Naive thymus-derived CD4-positive, alpha-beta T cell (primary cell): Measurements from ENCODE around the gene ARL5A. TPM values are rescaled to one million over a fixed set of nuclear protein-coding genes. Genes with fewer than 3 reads are reported as not detected.

Experiments
- ATAC-seq: fragments of 150-1000 bp; cut with Tn5 transposase; 2 replicates; pipeline ENCODE4 v1.10.0; 2021; ENCODE audit warnings: mild to moderate bottlenecking, moderate library complexity
- CTCF ChIA-PET: fragments of 350-600 bp; sonication (Branson Sonifier 250); formaldehyde crosslinking; loops from one replicate; lab custom pipeline; 2021; ENCODE audit warnings: antibody characterized with exemption; lab: Charles Lee
- POLR2A ChIA-PET: fragments of 350-600 bp; sonication (Branson Sonifier 250); formaldehyde crosslinking; loops from one replicate; lab custom pipeline; 2021; ENCODE audit warnings: antibody characterized with exemption, inconsistent platforms; lab: Charles Lee
- DNase-seq, 9 donors: peaks; one replicate each; pipeline versions ENCODE4 v3.0.0 to v3.0.0-alpha.2; 2020 to 2022; ENCODE audit warnings: mixed read lengths in 1 of 9
- H3K27ac ChIP-seq: one replicate; pipeline ENCODE4 v1.7.0; 2013; ENCODE audit warnings: mild to moderate bottlenecking, low read depth, low read length, moderate library complexity
- H3K27me3 ChIP-seq, 2 donors: one replicate each; pipeline ENCODE4 v1.7.0; 2013; ENCODE audit warnings: low read length in 2 of 2, mild to moderate bottlenecking in 2 of 2, moderate library complexity in 2 of 2; ENCODE audit not compliant: control insufficient read depth in 2 of 2, insufficient read depth in 2 of 2
- H3K36me3 ChIP-seq, 3 experiments: 1 replicate in 2 of 3; 2 replicates in 1 of 3; pipeline ENCODE4 v1.7.0; 2013; ENCODE audit warnings: low read length in 3 of 3, mild to moderate bottlenecking in 3 of 3, moderate library complexity in 1 of 3; ENCODE audit not compliant: insufficient read depth in 3 of 3, control insufficient read depth in 2 of 3
- H3K4me1 ChIP-seq, 2 donors: one replicate each; pipeline ENCODE4 v1.7.0; 2013; ENCODE audit warnings: low read length in 2 of 2, mild to moderate bottlenecking in 2 of 2, moderate library complexity in 1 of 2; ENCODE audit not compliant: control insufficient read depth in 2 of 2, insufficient read depth in 2 of 2
- H3K4me3 ChIP-seq: 2 replicates; pipeline ENCODE4 v1.7.0; 2013; ENCODE audit warnings: mild to moderate bottlenecking, low read length
- H3K9me3 ChIP-seq, 3 experiments: 1 replicate in 2 of 3; 2 replicates in 1 of 3; pipeline ENCODE4 v1.7.0; 2013; ENCODE audit warnings: low read length in 3 of 3; ENCODE audit not compliant: control insufficient read depth in 2 of 3
- H3K27ac Mint-ChIP-seq, 9 donors: one replicate each; pipeline ENCODE4 v1.8.0; 2020 to 2022; ENCODE audit warnings: mixed read lengths in 9 of 9, mild to moderate bottlenecking in 8 of 9, moderate library complexity in 5 of 9, inconsistent platforms in 2 of 9
- H3K27me3 Mint-ChIP-seq, 5 donors: one replicate each; pipeline ENCODE4 v1.8.0; 2021 to 2022; ENCODE audit warnings: mixed read lengths in 5 of 5, mild to moderate bottlenecking in 1 of 5
- H3K36me3 Mint-ChIP-seq, 5 donors: one replicate each; pipeline ENCODE4 v1.8.0; 2020 to 2022; ENCODE audit warnings: mixed read lengths in 5 of 5, mild to moderate bottlenecking in 3 of 5, inconsistent platforms in 1 of 5
- H3K4me1 Mint-ChIP-seq, 7 donors: one replicate each; pipeline ENCODE4 v1.8.0; 2020 to 2022; ENCODE audit warnings: mixed read lengths in 7 of 7, mild to moderate bottlenecking in 3 of 7, inconsistent platforms in 1 of 7
- H3K4me3 Mint-ChIP-seq, 10 donors: one replicate each; pipeline ENCODE4 v1.8.0; 2020 to 2022; ENCODE audit warnings: mild to moderate bottlenecking in 10 of 10, mixed read lengths in 10 of 10, moderate library complexity in 6 of 10, inconsistent platforms in 2 of 10
- H3K9me3 Mint-ChIP-seq, 11 donors: one replicate each; pipeline ENCODE4 v1.8.0; 2020 to 2022; ENCODE audit warnings: mixed read lengths in 11 of 11, mild to moderate bottlenecking in 4 of 11, inconsistent platforms in 1 of 11, moderate library complexity in 1 of 11
- intact Hi-C, 2 donors: fragments of 100-400 bp; cut with micrococcal nuclease; formaldehyde crosslinking; loops; one replicate each; pipeline ENCODE4 v1.15.1; 2023
- polyA plus RNA-seq, 2 donors: library from polyadenylated mRNA; unstranded; fragments of 300-500 nt; fragmentation: Illumina TruSeq; gene quantifications; one replicate each; pipeline ENCODE4 v1.2.3, GENCODE V29; 2021
- total RNA-seq, 6 experiments: library from RNA in 5 of 6; stranded (reverse) in 5 of 6; gene quantifications; 1 replicate in 5 of 6; 2 replicates in 1 of 6; pipeline ENCODE4 v1.2.3 and lab custom pipeline; 2021 to 2026

The ARL5A gene
- total and polyA plus RNA-seq, 7 experiments from 2014 or later, result 25.8 to 68.3 (median 35.6) TPM

DNA sequence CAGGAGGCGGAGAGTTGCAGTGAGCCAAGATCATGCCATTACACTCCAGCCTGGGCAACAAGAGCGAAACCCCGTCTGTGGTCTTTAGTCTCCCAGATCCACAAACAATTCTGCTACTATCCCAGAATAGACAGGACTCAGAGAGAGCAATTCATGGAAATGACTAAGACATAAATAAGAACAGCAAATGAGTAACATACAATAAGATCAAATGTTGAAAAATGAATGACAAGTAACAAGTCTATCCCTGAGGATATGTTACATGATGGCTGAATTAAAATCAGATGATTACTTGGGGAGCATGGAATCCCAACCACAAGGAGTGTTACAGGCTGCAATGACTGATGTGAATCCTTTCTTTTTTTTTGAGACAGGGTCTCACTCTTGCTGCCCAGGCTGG is 10.3 kb downstream of the ARL5A start:
- peaks cover 4 to 30% (median 25%) of the 10 kb centered on the region in 5 donors for H3K36me3 Mint-ChIP-seq
- peaks cover 23 to 53% (median 38%) of the 10 kb centered on the region in 7 donors for H3K4me1 Mint-ChIP-seq

DNA sequence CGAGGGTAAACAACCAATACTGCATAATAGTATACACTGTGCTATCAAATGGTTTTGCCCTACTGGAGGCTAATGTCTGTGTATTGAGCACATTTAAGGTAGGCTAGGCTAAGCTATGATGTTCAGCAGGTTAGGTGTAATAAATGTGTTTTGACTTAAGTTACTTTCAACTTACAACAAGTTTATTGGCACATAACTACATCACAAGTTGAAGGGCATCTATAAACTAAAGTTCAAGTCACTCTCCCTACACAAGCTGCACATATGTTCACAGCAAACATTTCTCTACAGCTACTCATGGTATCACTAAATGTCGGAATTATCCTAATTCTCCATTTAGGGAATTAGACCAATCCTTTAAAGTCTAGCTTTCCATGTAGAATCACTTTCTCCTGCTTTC is 11.4 kb downstream of the ARL5A start:
- peaks cover 4 to 39% (median 29%) of the 10 kb centered on the region in 5 donors for H3K36me3 Mint-ChIP-seq
- no peak for DNase-seq
- H3K36me3 ChIP-seq, result peaks cover 0 to 16% (median 3%) of the 10 kb centered on the region in 3 experiments
- H3K4me3 Mint-ChIP-seq, result no peak overlapping the region
- H3K4me1 ChIP-seq, result no peaks in the 10 kb centered on the region
- H3K27me3 Mint-ChIP-seq, result no peaks in the 10 kb centered on the region
- H3K27me3 ChIP-seq, result no peaks in the 10 kb centered on the region
- no peak overlapping the region for H3K4me3 ChIP-seq
- CTCF ChIA-PET, result no interaction called here
- no peaks in the 10 kb centered on the region for H3K9me3 ChIP-seq
- H3K9me3 Mint-ChIP-seq, result peaks cover 0 to 4% (median 0%) of the 10 kb centered on the region in 11 donors
- POLR2A ChIA-PET, result no interaction called here
- no peak for ATAC-seq
- peaks cover 13 to 43% (median 28%) of the 10 kb centered on the region in 7 donors for H3K4me1 Mint-ChIP-seq
- H3K27ac ChIP-seq, result no peak overlapping the region
- H3K27ac Mint-ChIP-seq, result no peak overlapping the region
- intact Hi-C loops, result no loop called here

More for the DNA sequence above, 10.3 kb downstream of the ARL5A start:
- ATAC-seq, result no peak
- CTCF ChIA-PET, result no interaction called here
- H3K4me1 ChIP-seq, result no peaks in the 10 kb centered on the region
- no peaks in the 10 kb centered on the region for H3K9me3 ChIP-seq
- H3K4me3 ChIP-seq, result no peak overlapping the region
- H3K27ac ChIP-seq, result no peak overlapping the region
- H3K36me3 ChIP-seq, result peaks cover 0 to 8% (median 0%) of the 10 kb centered on the region in 3 experiments
- H3K27ac Mint-ChIP-seq, result no peak overlapping the region
- no peaks in the 10 kb centered on the region for H3K27me3 Mint-ChIP-seq
- DNase-seq, result no peak
- no peaks in the 10 kb centered on the region for H3K27me3 ChIP-seq
- peak overlapping the region in 1 of 10 donors; percentile 20 for H3K4me3 Mint-ChIP-seq
- POLR2A ChIA-PET, result no interaction called here
- intact Hi-C loops, result no loop called here
- no peaks in the 10 kb centered on the region for H3K9me3 Mint-ChIP-seq

DNA sequence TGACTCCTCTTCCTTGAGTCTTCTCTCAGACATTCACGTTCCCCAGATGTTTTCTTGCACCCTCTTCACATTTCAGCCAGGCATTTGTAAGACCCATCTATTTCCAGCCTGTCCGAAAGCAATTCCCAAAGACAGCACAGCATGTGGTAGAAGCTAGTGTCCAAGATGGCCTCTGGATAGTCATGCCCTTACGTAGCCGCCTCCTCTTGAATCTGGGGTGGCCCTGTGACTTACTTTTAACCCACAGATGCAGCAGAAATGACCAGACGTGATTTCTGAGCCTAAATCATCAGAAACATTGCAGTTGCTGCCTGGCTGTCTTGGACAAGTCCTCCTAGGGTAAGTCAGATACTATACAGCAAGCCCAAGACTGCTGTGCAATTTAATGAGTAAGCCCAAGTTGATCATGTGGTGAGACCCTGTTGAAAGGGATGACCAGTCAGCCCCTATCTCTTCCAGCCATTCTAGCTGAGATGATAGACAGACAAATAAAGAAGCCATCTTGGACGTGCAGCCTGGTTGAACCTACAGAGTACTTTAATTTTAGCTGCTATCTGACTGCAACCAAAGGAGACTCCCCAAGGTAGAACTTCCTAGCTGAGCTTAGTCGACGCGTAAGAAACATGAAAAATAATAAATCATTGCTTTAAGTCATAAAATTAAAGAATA is 12.3 kb downstream of the ARL5A start:
- CTCF ChIA-PET, result no interaction called here
- ATAC-seq (no peak), DNase-seq (no peak)
- no peaks in the 10 kb centered on the region for H3K9me3 ChIP-seq
- POLR2A ChIA-PET, result no interaction called here
- no peaks in the 10 kb centered on the region for H3K27me3 ChIP-seq
- peak overlapping the region in 2 of 9 donors; percentile 6 to 82 for H3K27ac Mint-ChIP-seq
- H3K4me3 ChIP-seq, result no peak overlapping the region
- H3K4me1 ChIP-seq, result no peaks in the 10 kb centered on the region
- peaks cover 0 to 7% (median 0%) of the 10 kb centered on the region in 11 donors for H3K9me3 Mint-ChIP-seq
- intact Hi-C loops, result no loop called here
- no peak overlapping the region for H3K27ac ChIP-seq
- H3K4me3 Mint-ChIP-seq, result no peak overlapping the region
- peaks cover 5 to 38% (median 33%) of the 10 kb centered on the region in 5 donors for H3K36me3 Mint-ChIP-seq
- peaks cover 13 to 37% (median 24%) of the 10 kb centered on the region in 7 donors for H3K4me1 Mint-ChIP-seq
- no peaks in the 10 kb centered on the region for H3K27me3 Mint-ChIP-seq
- H3K36me3 ChIP-seq, result peaks cover 0 to 21% (median 3%) of the 10 kb centered on the region in 3 experiments

DNA sequence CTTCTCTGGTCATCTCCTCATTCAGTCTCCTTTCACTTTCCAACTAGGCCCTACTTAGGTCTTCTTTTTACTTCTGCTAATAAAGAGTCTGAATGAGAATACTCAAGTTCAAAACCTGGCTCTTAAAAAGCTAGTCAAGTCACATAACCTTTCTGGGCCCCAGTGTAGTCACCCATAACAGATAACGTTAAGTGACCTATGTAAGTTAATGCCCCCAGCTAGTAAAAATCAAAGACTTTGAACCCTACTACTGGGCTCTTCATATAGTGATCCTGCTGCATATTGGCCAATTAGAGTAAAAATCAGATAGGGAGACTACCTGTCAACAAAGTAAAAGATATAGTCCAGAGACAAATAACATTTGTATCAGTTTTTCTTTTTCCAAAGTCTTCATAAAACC is 17.7 kb downstream of the ARL5A start:
- Mint-ChIP-seq H3K4me1 (peaks cover 0 to 13% (median 7%) of the 10 kb centered on the region in 7 donors), H3K27ac (peak overlapping the region in 4 of 9 donors; percentile 0 to 58 (median 6)), H3K4me3 (no peak overlapping the region), H3K9me3 (peaks cover 0 to 7% (median 0%) of the 10 kb centered on the region in 11 donors), H3K27me3 (no peaks in the 10 kb centered on the region), H3K36me3 (peaks cover 12 to 37% (median 29%) of the 10 kb centered on the region in 5 donors)
- POLR2A ChIA-PET, result interaction anchor here (0.6 kb wide), 1 partner anchor 28 kb away, joined by 4 read pairs; no protein-coding TSS in a partner anchor
- Histone ChIP-seq H3K27me3 (no peaks in the 10 kb centered on the region), H3K36me3 (peaks cover 3 to 28% (median 10%) of the 10 kb centered on the region in 3 experiments), H3K4me1 (peaks cover 0 to 8% of the 10 kb centered on the region in 2 donors), H3K4me3 (no peak overlapping the region), H3K9me3 (no peaks in the 10 kb centered on the region), H3K27ac (no peak overlapping the region)
- no peak for ATAC-seq
- no peak for DNase-seq
- CTCF ChIA-PET, result no interaction called here
- intact Hi-C loops, result no loop called here

DNA sequence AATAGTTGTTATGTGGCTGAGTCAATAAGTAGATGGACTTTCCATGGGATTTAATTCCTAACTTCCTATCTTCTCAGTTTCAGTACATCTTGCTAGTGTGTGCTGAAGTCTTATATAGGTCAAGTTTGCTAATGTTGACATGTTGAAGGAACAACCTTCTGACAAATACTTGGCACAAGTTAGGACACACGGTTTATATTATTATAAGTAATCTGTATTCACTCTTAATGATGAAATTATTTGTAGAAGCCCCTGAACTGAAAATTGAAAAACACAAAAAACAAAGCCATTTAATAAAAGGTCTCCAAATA is 19.2 kb downstream of the ARL5A start:
- no peak for DNase-seq
- H3K9me3 Mint-ChIP-seq, result peaks cover 0 to 7% (median 0%) of the 10 kb centered on the region in 11 donors
- H3K36me3 Mint-ChIP-seq, result peaks cover 8 to 34% (median 28%) of the 10 kb centered on the region in 5 donors
- Histone ChIP-seq H3K9me3 (no peaks in the 10 kb centered on the region), H3K27ac (no peak overlapping the region), H3K36me3 (peaks cover 8 to 24% (median 10%) of the 10 kb centered on the region in 3 experiments), H3K27me3 (no peaks in the 10 kb centered on the region), H3K4me3 (no peak overlapping the region), H3K4me1 (peaks cover 0 to 8% of the 10 kb centered on the region in 2 donors)
- no peak for ATAC-seq
- H3K27me3 Mint-ChIP-seq, result no peaks in the 10 kb centered on the region
- ChIA-PET POLR2A (no interaction called here), CTCF (interaction anchor here (0.7 kb wide), 1 partner anchor 44 kb away, joined by 3 read pairs; no protein-coding TSS in a partner anchor)
- peak overlapping the region in 1 of 10 donors; percentile 49 for H3K4me3 Mint-ChIP-seq
- no peak overlapping the region for H3K27ac Mint-ChIP-seq
- H3K4me1 Mint-ChIP-seq, result peaks cover 0 to 10% (median 5%) of the 10 kb centered on the region in 7 donors
- intact Hi-C loops, result loop anchor here in 1 of 2 donors (2.0 kb wide), 1 partner anchor 18 kb away; no protein-coding TSS in a partner anchor

DNA sequence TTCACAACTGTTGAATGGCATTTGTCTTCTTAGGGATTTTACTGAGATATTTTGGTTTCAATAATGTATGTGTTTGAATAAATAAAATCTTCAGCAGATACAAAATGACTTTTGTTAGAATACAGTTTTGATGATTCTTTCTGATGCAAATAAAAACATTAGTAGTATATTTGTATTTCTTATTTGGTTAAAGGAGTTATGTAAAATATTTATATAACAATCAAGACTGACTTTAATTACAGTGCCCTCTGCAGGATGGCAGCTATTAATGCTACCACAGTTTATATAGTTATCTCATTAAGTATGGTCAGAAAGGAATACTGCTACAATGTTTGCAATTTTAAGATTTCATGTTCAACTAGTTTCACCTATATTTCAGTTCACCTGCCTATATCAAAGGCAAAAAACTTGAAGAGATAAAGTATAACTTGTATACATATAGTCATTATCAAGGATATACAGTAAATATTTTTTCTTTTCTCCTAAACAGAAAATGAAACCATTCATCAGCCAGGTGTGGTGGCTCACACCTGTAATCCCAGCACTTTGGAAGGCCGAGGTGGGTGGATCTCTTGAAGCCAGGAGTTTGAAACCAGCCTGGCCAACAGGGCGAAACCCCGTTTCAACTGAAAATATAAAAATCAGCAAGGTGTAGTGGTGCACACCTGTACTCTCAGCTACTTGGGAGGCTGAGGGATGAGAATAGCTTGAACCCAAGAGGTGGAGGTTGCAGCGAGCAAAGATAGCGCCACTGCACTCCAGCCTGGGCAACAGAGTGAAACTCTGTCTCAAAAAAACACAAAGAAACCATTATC is 19.8 kb downstream of the ARL5A start:
- H3K4me3 Mint-ChIP-seq, result peak overlapping the region in 1 of 10 donors; percentile 49
- Histone ChIP-seq H3K36me3 (peaks cover 10 to 22% (median 10%) of the 10 kb centered on the region in 3 experiments), H3K27me3 (no peaks in the 10 kb centered on the region), H3K27ac (no peak overlapping the region), H3K4me1 (peaks cover 0 to 8% of the 10 kb centered on the region in 2 donors), H3K9me3 (no peaks in the 10 kb centered on the region), H3K4me3 (no peak overlapping the region)
- DNase-seq, result peak in 5 of 9 donors; percentile 25 to 50 (median 41)
- ChIA-PET CTCF (interaction anchor here (0.5 to 0.7 kb wide), 3 partner anchors 44 to 194 kb away, joined by 3 read pairs; no protein-coding TSS in a partner anchor), POLR2A (no interaction called here)
- intact Hi-C loops, result loop anchor here (1.0 to 2.0 kb wide), 6 partner anchors 12 to 196 kb away; partner anchors contain the start of gene ARL5A (in 1 of the 2)
- peak; percentile 87 for ATAC-seq
- H3K4me1 Mint-ChIP-seq, result peaks cover 0 to 10% (median 5%) of the 10 kb centered on the region in 7 donors
- H3K27me3 Mint-ChIP-seq, result no peaks in the 10 kb centered on the region
- peaks cover 8 to 31% (median 30%) of the 10 kb centered on the region in 5 donors for H3K36me3 Mint-ChIP-seq
- peaks cover 0 to 7% (median 0%) of the 10 kb centered on the region in 11 donors for H3K9me3 Mint-ChIP-seq
- H3K27ac Mint-ChIP-seq, result peak overlapping the region in 2 of 9 donors; percentile 3 to 32
